ENCODE data around the gene PTPRN2.

Gene PTPRN2

GRCh38 chr7:157753713-157754415 lies 833.8 kb downstream of the PTPRN2 start:
- DNase-seq (ENCODE audit: insufficient read length, low spot score) (no peak), FAIRE-seq (no peak)
- no peak for TF ChIP-seq POLR2A (IDR thresholded peaks at IDR 0.05; ENCODE audit: low read depth, low read length)

GRCh38 chr7:157752832-157753291 lies 834.8 kb downstream of the PTPRN2 start:
- FAIRE-seq (no peak), DNase-seq (ENCODE audit: insufficient read length, low spot score) (peak; percentile 44)

GRCh38 chr7:157751951-157752673 lies 835.5 kb downstream of the PTPRN2 start:
- TF ChIP-seq POLR2A (IDR thresholded peaks at IDR 0.05; ENCODE audit: low read depth, low read length), result no peak
- DNase-seq (ENCODE audit: insufficient read length, low spot score) (no peak), FAIRE-seq (no peak)

More at GRCh38 chr7:157752832-157753291, 834.8 kb downstream of the PTPRN2 start:
- TF ChIP-seq POLR2A (IDR thresholded peaks at IDR 0.05; ENCODE audit: low read depth, low read length), result no peak

- no peak for TF ChIP-seq POLR2A (IDR thresholded peaks at IDR 0.05; ENCODE audit: low read depth, low read length)
- no peak for FAIRE-seq
- no peak for DNase-seq (ENCODE audit: insufficient read length, low spot score)
These were observed 836.2 kb downstream of the PTPRN2 start for GRCh38 chr7:157751406-157751805.

GRCh38 chr7:157750291-157750690 lies 837.3 kb downstream of the PTPRN2 start:
- no peak for FAIRE-seq
- no peak for TF ChIP-seq POLR2A (IDR thresholded peaks at IDR 0.05; ENCODE audit: low read depth, low read length)
- DNase-seq (ENCODE audit: insufficient read length, low spot score), result no peak

- FAIRE-seq, result no peak
- DNase-seq (ENCODE audit: insufficient read length, low spot score), result no peak
- no peak for TF ChIP-seq POLR2A (IDR thresholded peaks at IDR 0.05; ENCODE audit: low read depth, low read length)
These were observed 841.6 kb downstream of the PTPRN2 start for GRCh38 chr7:157745721-157746709.

- no peak for FAIRE-seq
- no peak for TF ChIP-seq POLR2A (IDR thresholded peaks at IDR 0.05; ENCODE audit: low read depth, low read length)
- DNase-seq (ENCODE audit: insufficient read length, low spot score), result no peak
These were observed 842.6 kb downstream of the PTPRN2 start for GRCh38 chr7:157744786-157745601.

- no peak for TF ChIP-seq POLR2A (IDR thresholded peaks at IDR 0.05; ENCODE audit: low read depth, low read length)
- DNase-seq (ENCODE audit: insufficient read length, low spot score) (no peak), FAIRE-seq (no peak)
These were observed 843.7 kb downstream of the PTPRN2 start for GRCh38 chr7:157743781-157744525.

GRCh38 chr7:157740251-157740798 lies 847.3 kb downstream of the PTPRN2 start:
- DNase-seq (ENCODE audit: insufficient read length, low spot score), result no peak
- FAIRE-seq, result no peak
- TF ChIP-seq POLR2A (IDR thresholded peaks at IDR 0.05; ENCODE audit: low read depth, low read length), result no peak

- FAIRE-seq (no peak), DNase-seq (ENCODE audit: insufficient read length, low spot score) (no peak)
- TF ChIP-seq POLR2A (IDR thresholded peaks at IDR 0.05; ENCODE audit: low read depth, low read length), result no peak
These were observed 848.0 kb downstream of the PTPRN2 start for GRCh38 chr7:157739650-157740049.

GRCh38 chr7:157739031-157739430 lies 848.6 kb downstream of the PTPRN2 start:
- no peak for DNase-seq (ENCODE audit: insufficient read length, low spot score)
- FAIRE-seq, result no peak
- TF ChIP-seq POLR2A (IDR thresholded peaks at IDR 0.05; ENCODE audit: low read depth, low read length), result no peak

- DNase-seq (ENCODE audit: insufficient read length, low spot score) (no peak), FAIRE-seq (no peak)
- TF ChIP-seq POLR2A (IDR thresholded peaks at IDR 0.05; ENCODE audit: low read depth, low read length), result no peak
These were observed 849.6 kb downstream of the PTPRN2 start for GRCh38 chr7:157738066-157738460.
